Activated naive CD8-positive, alpha-beta T cell treated with anti-CD3 and anti-CD28 coated beads, Interleukin-2, amount 50 U/mL, for 16 hours (primary cell): ENCODE results near the gene PIK3CD.

Experiments
- DNase-seq: peaks from one replicate; pipeline ENCODE4 v3.0.0-alpha.2; 2020; ENCODE audit warnings: low read depth, low spot score

PIK3CD gene

DNA sequence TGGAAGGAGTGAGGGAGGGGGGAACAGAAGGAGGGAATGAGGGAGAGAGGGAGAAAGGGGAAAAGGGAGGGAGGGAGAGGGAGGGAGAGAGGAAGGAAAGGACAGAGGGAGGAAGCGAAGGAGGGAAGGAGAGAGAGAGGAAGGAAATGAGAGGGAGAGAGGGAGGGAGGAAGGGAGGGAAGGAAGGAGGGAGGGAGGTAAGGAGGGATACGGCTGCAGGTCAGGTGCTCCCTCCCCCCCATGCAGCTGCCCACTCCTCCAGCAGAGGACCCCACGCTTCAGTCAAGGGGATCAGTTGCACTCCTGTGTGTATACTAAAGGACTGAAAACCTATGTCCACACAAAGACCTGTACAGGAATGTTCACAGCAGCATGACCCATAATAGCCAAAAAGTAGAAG is 117.5 kb downstream of the PIK3CD start:
- no peak for DNase-seq

DNA sequence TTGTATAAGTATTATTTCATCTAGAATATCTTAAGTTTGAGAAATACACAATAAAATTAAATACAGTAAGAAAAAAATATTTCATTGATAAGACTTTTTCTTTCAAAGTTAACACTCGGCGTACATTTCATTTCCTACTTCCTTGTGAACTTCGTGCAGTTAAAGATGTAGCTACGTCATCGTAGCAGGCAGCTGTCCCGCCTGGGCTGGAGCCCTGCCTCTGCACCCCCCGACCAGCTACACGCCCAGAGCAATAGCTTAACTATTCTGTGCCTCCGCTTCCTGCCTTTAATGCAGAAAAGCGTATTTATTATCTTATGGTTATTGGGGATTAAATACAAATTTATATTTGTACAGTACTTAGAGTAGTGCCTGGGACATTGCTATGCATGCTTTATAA is 118.8 kb downstream of the PIK3CD start:
- no peak for DNase-seq

DNA sequence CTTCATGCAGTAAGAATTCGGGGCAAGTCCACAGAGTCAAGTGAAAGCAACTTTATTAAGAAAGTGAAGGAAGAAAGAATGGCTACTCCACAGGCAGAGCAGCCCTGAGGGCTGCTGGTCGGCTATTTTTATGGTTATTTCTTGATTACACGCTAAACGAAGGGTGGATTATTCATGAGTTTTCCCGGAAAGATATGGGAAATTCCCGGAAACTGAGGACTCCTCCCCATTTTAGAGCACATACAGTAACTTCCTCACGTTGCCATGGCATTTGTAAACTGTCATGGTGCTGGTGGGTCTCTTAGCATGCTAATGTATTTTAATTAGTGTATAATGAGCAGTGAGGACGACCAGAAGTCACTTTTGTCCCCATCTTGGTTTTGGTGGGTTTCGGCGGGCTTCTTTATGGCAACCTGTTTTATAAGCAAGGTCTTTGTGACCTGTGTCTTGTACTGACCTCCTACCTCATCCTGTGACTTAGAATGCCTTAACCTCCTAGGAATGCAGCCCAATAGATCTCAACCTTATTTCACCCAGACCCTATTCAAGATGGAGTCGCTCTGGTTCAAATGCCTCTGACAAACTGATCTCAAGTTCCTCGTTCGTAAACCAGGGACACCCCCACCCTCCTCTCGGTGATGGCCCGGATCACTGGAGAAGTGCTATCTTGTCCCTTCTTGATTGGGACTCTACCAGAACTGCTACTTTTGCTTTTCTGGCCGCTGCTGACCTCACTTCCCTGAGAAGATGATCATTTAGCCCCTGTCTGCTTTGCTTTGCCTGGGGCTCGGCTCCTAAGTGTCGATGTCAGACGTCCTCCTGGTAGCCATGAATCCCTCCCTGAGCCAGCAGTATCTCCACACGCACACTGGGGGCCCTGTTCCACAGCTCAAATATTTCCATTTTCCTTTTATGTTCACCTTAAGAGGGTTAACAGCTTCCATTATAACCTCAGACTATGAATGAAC is 123.5 kb downstream of the PIK3CD start:
- no peak for DNase-seq

DNA sequence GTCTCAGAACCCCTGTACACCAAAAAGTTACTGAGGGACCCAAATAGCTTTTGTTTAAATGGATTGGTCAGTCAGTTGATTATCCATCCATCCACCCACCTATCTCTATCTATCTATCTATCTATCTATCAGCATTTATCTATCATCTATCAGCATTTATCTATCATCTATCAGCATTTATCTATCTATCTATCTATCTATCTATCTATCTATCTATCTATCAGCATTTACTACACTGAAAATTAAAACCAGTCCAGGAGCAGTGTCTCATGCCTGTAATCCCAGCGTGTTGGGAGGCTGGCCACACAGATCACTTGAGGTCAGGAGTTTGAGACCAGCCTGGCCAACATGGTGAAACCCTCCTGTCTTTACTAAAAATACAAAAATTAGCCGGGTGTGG is 125.2 kb downstream of the PIK3CD start:
- no peak for DNase-seq
